KG1 (cell line): Measurements from ENCODE around the gene OR6K6.

Source experiments
- DNase-seq: peaks from one replicate; lab custom pipeline; 2025; lab: John Stamatoyannopoulos, UW

The OR6K6 gene

DNA sequence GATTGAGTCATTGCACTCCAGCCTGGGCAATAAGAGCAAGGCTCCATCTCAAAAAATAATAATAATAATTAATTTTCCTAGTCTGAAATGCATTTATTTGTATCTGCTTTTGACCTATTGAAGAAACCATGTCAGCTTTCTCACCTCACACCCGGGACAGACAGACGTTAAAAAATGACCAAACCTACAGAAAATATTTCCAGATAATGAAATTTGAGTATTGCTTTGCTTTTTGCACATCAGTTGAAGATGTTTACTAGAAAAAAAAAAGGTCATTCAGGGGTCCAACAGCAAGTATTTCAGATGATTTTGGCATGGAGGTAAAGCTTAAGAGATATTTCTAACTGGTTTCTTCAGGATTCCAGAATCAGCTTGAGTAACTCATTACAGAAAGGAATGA is at the start of gene OR6K6:
Gene OR6K6, plus strand, starts transcription at position 301 of the 400 bp plus-strand sequence. CDS start 168 bp downstream, outside the sequence.
- no peak for DNase-seq

- no peak for DNase-seq
Observed at GRCh38 chr1:158706096-158706495, 48.4 kb upstream of the OR6K6 start.

DNA sequence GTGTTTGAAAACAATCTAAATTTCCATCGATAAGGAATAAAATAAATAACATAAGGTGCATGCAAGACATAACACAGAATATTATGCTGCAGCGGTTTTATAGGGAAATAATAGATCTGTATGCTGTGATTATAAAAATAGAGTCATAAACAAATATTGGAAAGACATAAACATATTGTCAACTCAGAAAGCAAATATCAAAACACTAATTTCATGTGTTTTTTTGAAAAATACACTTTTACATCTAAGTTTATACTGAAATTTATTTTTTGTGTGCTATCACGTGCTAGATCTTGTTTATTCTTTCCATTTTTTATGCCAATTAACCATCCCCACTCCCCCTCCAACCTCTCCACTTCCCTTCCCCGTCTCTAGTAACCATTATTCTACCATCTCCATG is 43.4 kb upstream of the OR6K6 start:
- DNase-seq: no peak

DNA sequence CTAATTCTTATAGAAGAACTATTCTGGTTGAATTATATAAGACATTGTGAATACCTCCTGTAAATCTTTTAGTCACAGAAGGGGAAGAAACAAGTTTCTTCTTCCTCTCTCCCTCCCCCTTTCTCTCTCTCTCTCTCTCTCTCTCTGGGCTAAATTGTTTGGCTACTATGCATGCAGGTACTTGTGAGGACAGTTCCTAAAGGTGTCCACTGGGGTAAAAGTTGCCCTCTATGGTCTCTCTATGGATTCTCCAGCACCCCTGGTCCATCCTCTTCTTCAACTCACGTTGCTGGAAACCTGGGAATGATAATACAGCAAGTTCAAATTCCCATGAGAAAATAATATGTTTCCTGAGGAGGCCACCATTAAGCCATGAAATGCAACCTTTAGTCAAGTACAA is 39.8 kb upstream of the OR6K6 start:
- DNase-seq: no peak

DNA sequence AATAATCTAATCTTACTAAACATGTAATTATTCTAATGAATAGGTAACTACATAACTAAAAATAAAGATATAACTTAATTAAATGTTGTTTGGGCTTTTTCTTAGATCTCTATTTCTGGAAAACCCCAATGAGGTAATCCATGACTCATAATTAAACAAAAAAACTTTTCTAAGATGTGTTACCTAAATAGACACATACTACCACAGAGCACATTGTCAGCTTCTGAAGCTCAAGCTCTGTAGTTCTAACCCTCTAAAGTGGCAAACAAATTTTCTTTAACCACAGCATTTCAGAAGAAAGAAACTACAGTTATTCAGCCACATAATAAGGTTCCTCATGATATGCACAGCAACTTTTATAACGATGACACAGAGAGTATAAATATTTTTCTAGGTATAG is 38.2 kb upstream of the OR6K6 start:
- DNase-seq: no peak

- DNase-seq: no peak
Observed at GRCh38 chr1:158717344-158717743, 37.2 kb upstream of the OR6K6 start.

GRCh38 chr1:158719664-158720063 is 34.9 kb upstream of the OR6K6 start:
- DNase-seq: no peak

- no peak for DNase-seq
Observed at GRCh38 chr1:158720620-158721019, 33.9 kb upstream of the OR6K6 start, which contains the start of gene OR6K3. TSS of gene OR6K3 (minus strand) at chr1:158720720. CDS start at chr1:158718115, 2,605 bp downstream.

GRCh38 chr1:158724442-158724841 is 30.1 kb upstream of the OR6K6 start:
- no peak for DNase-seq

DNA sequence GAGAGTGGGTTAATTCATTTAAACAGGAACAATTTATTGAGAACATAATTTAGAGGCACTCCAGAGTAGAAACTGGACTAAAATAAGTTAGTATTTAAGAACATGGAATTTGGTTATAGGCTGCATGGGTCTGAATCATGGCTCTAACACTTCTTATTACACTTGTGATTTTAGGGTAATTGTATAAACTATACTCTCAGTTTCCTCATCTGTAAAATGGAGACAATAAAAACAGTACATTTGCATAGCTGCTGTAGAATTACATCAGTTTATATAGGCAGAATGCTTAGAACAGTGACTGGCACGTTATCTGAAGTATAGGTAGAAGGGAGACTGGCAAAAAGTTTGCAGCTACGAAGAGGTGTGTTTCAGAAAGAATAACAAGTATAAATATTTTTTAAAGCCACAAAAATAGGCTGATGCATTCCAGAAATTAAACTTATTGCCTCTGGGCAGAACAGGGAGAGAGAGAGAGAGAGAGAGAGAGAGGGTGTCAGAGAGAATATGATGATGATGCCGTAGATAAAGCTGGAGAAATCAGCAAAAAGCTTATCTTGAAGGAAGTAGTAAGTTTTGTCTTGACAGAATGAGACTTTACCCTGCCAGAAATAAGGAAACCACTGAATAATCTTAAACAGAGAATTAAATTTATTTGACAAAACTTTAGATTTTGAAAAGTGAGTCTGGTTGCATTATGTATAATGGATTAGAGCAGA is 25.9 kb upstream of the OR6K6 start:
- DNase-seq: no peak

- DNase-seq: no peak
Observed at GRCh38 chr1:158730453-158730852, 24.1 kb upstream of the OR6K6 start.

DNA sequence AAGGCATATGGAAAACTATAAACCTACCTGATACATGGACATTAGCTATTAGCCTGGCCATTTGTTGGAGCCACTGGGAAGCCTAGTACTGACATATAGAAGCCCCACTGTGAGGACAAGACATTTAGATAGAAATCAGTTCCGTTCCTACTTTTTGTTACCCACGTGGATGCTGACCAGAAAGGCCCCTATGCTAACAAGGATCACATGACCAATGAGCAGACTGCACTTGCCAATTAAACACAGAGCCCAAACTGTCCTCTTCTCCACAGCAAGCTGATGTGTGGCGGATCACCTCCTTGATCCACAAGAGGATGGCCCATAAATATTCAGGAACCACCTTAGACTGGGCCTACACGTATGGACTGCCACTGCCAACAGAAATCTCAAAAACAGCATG is 22.8 kb upstream of the OR6K6 start:
- no peak for DNase-seq

GRCh38 chr1:158732524-158732923 is 22.0 kb upstream of the OR6K6 start:
- DNase-seq: no peak

DNA sequence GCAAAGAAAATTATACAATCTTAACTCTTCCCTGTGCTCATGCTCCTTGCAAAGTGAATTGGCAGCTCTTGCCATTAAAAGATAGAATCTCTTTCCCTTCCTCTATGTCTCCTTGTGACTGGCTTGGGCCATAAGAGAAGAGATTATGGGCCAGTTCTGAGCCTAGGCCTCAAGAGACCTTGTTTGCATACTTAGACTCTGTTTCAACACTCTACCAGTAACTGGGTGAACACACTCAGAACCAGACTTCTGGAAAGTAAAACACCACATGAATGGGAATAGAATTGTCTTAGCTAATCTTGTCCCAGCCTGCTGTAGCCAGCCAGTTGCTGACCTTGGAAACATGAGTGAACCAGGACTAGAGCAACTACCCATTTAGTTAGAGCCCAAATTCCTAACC is 18.7 kb upstream of the OR6K6 start:
- no peak for DNase-seq

GRCh38 chr1:158752155-158752712 is 2.3 kb upstream of the OR6K6 start:
- DNase-seq: no peak

DNA sequence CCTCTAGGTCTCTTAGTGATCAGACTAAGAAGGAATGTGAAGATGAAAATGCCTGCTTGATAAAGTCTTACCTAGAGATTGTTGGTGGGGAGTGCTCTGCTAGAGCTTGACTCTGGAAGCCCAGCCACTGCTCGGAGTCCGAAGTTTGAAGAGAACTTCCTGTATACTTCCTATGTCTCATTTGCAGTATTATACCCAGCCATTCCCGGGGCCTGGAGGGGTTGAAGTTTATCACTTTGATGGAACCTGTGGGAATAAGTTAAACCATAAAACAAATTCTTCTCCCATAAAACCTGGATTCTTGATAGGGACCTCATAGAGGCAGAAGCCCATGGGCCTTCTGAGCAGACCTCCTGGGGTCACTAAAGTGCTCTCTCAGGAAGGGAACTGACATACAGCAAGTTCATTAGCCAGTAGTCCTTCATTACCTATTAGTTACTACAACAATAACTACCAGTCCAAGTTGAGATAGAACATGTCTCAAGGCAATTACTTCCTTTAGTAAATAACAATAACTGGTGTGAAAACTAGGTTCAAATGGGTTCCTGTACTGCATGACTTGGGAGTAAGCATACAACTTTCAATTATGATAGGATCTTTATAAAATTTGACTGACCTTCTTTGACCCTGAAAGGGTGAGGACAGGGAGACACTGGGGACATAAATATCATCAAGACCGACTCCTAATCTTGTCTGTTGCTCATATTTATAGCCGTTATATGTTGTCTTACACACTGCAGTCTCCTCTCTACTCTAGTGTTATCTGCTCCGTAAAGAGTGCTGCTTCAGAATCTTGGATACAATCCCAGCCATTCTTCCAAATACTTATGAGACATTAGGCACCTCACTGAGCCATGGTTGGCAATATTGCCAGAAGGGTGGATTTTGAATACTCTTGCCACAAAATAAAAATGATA is 17.7 kb downstream of the OR6K6 start, which contains the start of gene OR6N1:
Gene OR6N1, minus strand, starts transcription at position 246 of the 917 bp plus-strand sequence. CDS start 5,513 bp downstream, outside the sequence.
- DNase-seq: no peak

- no peak for DNase-seq
Observed at GRCh38 chr1:158781104-158781503, 26.6 kb downstream of the OR6K6 start, which contains the start of gene OR6N2. TSS of gene OR6N2 (minus strand) at chr1:158781204. CDS start at chr1:158777635, 3,569 bp downstream.

DNA sequence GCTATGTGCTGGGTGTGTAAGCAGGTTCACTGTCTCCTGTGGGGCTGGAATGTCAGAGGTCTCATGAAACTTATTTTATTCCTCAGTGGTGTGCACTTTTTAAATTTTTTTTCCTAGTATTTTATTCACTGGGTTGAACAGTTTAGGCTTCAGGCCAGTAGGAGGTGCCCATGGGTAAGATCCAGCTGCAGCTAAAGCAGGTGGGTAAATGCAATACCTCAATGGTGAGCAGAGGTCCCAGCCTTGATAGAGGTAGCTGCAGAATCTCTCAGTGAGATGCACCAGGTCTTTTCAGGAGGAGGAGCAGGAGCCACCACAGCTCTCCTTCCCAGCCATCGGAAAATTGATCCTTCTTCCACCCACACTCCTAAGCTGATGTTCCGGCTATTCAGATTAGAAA is 39.1 kb downstream of the OR6K6 start:
- no peak for DNase-seq

- no peak for DNase-seq
Observed at GRCh38 chr1:158794247-158794646, 39.7 kb downstream of the OR6K6 start.

DNA sequence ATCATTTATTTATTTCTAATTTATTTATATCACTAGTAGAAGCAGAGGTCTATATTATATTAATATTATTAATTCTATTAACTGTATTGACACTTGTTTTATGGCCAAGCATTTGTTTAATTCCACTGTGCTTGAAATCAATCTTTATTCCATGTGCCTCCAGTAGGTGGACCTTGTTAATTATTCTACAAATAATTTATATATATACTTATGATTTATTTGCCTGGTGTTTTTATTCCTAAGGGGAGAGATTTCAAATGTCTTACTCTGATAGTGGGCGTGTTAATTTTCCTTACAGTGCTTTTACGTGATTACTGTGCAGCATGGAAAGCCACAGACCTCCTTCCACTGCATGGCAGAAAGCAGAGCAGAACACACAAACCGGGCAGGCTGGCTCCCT is 44.0 kb downstream of the OR6K6 start:
- DNase-seq: no peak

GRCh38 chr1:158799689-158800088 is 45.2 kb downstream of the OR6K6 start:
- no peak for DNase-seq

GRCh38 chr1:158800526-158800925 is 46.0 kb downstream of the OR6K6 start:
- no peak for DNase-seq

DNA sequence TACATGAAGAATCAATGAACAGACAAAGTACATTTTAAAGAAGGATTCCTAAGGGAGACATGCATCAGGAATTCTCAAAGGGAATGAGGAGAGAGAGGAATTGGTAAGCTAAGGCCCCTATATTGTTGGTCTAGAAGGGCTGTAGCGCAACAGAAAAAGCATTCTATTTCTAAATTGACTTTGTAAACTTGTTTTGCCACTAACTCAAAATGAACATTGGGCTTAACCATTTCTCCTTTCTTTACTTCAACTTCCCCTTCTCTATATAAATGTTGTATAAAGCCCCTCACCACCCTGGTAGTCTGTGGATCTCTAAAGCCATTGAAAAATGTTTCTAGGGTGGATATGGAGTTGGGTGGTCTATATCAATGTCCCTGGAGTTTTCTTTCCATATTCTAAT is 46.9 kb downstream of the OR6K6 start:
- DNase-seq: no peak
